Choroid plexus epithelial cell (primary cell): ENCODE measurements around the gene CIT.

ENCODE experiments used
- DNase-seq: peaks from one replicate; pipeline ENCODE4 v3.0.0-alpha.2; 2010; ENCODE audit warnings: low read depth
- H3K4me3 ChIP-seq: 2 replicates; pipeline ENCODE4 v1.5.1; 2011; ENCODE audit warnings: low read depth, mild to moderate bottlenecking, control low read depth, low read length, moderate library complexity
- TF ChIP-seq, protein P1 (sequence below): conservative IDR thresholded peaks from 2 replicates; pipeline ENCODE4 v1.5.1; 2011; ENCODE audit warnings: low read depth, mild to moderate bottlenecking, control low read depth, inconsistent platforms, low read length, moderate library complexity

Gene CIT

DNA sequence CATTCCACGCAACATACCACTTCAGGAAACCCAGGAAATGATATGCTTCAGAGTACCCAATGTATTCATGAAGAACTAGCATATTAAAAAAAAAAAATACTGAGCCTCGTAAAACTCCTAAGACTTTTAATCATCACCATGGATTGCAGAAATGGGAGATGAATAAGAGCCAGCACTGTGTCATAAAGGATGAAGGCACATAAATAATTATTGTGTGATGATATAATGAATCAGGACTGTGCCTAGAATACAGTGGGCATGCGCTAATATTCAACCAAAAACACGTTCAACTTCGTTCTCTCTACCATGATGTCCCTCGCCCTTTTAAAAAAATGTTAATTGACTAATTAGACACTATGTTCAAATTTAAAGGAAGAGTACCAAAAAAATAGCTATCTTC lies 68.7 kb downstream of the CIT start:
- TF ChIP-seq, protein P1, sequence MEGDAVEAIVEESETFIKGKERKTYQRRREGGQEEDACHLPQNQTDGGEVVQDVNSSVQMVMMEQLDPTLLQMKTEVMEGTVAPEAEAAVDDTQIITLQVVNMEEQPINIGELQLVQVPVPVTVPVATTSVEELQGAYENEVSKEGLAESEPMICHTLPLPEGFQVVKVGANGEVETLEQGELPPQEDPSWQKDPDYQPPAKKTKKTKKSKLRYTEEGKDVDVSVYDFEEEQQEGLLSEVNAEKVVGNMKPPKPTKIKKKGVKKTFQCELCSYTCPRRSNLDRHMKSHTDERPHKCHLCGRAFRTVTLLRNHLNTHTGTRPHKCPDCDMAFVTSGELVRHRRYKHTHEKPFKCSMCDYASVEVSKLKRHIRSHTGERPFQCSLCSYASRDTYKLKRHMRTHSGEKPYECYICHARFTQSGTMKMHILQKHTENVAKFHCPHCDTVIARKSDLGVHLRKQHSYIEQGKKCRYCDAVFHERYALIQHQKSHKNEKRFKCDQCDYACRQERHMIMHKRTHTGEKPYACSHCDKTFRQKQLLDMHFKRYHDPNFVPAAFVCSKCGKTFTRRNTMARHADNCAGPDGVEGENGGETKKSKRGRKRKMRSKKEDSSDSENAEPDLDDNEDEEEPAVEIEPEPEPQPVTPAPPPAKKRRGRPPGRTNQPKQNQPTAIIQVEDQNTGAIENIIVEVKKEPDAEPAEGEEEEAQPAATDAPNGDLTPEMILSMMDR = no peak
- H3K4me3 ChIP-seq = no peak overlapping the region
- DNase-seq = no peak

DNA sequence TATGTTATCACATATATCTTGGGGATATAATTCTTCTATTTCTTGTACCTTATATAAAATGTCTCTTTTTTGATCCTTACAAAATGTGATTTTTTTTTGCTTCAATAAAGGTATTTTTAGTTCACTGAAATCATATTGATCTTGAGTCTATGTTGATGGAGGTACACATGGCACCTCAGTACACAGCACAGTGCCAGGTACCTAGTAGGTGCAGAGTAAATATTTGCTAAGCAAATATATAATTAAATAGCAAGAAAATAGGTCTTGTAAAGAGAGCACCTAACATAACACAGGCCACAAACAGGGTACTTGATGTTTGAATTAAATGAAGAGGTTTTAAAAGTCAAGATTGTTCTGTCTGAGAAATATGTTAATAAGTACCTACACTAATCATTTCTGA lies 69.7 kb downstream of the CIT start:
- TF ChIP-seq, protein P1 = no peak
- H3K4me3 ChIP-seq = no peak overlapping the region
- no peak for DNase-seq

DNA sequence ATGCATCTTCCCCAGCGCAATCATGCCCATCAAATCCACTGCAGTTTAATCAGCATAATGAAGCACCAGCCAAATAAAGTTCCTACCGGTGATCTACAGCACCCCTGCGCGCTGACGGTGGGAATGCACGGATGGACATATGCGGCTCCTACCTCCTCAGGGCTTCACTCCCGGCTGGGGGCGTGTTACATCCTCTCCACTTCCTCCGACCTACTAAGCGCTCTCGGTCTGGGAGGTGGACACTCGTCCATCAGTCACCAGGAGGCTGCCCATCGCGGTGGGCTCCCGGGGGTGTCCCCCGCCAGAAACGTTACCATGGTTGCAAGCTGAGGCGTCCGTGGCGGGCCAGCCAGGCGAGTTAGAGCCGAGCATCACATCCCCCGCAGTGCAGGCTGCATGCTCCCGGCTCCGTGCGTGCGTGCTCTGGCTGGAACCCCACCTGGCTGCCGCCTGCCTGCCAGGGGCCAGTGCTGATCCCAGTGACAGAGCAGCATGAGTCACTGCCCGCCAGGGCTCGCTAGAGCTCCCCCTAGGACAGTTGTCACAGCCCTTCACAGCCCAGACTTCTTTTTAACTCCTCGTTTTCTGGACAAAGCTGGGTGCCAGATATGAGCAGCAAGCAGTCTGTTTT lies 73.0 kb downstream of the CIT start:
- DNase-seq = peak; percentile 54

DNA sequence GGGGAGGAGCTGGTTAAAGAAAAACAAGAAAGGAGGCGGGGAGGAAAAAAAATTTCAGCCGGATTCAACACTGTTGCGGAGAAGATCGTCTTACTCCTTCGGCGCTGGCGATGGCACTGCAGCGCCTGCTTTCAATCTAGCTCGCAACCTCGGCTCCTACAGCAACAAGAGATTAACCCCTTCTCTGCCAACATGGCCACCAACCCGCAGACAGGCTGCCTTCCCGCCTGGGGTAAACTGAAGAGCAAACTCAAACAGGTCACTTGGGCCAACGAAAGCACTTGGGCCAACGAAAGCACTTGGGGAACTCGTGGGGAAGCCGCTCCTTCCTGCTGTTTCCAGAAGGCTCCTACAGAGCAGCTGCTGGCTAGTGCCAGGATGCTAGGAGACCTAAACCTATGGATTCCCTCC lies 73.7 kb downstream of the CIT start:
- H3K4me3 ChIP-seq = peak overlapping the region; percentile 56
- TF ChIP-seq, protein P1 = peak; percentile 32
- peak; percentile 77 for DNase-seq

More for the DNA sequence above, 73.0 kb downstream of the CIT start:
- H3K4me3 ChIP-seq = peak overlapping the region; percentile 56
- TF ChIP-seq, protein P1 = peak; percentile 38

DNA sequence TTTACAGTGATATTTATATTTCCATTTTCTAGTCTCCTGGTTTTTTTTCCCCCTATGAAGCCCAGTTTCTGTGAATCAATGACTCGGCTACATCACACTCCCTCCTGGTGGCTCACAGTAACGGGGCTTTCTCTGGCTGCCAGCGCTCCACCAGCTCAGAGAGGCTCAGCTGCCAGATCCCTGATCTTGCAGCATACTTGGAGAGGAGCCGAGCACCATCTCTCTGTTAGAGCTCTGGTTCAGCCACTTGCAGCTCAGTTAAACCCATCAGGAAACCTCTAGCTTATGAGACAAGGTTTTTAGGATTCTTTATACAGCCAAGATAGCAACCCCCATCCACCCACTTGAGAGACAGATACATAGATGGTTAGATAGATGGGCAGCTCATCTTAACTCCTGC lies 74.6 kb downstream of the CIT start:
- no peak overlapping the region for H3K4me3 ChIP-seq
- peak; percentile 45 for DNase-seq
- TF ChIP-seq, protein P1 = no peak

DNA sequence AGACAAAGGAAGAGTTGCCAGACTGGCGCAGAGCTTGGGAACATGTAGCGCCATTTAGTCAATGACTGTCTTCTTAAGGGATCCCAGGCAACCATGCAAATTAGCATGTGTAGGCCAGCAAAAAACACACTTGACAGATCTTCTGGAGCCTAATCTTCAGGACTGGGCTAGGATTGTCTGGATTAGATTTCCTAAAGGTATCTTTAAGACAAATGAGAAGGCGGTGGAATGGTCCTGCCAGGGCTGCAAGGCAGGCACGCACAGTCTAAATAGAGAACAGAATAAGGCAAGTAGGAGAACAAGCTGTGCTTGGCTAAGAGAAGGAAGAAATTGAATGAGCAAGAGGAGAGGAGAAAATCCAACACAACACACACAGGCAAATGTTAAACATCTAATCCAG lies 80.0 kb downstream of the CIT start:
- TF ChIP-seq, protein P1 = no peak
- H3K4me3 ChIP-seq = no peak overlapping the region
- no peak for DNase-seq

DNA sequence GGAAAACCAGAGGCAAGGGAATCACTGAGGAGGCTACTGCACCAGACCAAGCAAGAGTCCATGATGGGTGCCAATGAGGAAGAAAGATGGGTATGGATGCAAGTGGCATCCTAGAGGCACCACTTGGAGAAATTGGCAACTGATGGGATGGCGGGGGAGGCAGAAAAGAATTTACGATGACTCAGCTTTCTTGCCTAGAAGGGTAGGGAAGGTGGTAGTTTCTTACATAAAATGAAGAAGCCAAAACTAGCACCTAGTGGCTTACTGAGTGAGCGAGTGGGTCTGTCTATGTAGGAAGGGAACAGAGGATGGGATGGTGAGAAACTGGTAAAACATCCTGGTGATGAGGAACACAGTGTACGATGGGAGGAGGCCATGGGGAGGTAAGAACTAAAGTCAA lies 80.8 kb downstream of the CIT start:
- TF ChIP-seq, protein P1 = no peak
- H3K4me3 ChIP-seq = no peak overlapping the region
- no peak for DNase-seq
